Testis (tissue), 3 donors: ENCODE measurements around the gene MNT. TPM values are rescaled to one million over a fixed set of nuclear protein-coding genes. Genes with fewer than 3 reads are reported as not detected.

Source experiments
- DNase-seq: peaks from one replicate; pipeline ENCODE4 v3.0.0-alpha.2; 2019
- H3K27ac ChIP-seq, 2 donors: fragments of 200-600 bp; sonication (generic); one replicate each; pipeline ENCODE4 v1.5.1; 2019
- H3K27me3 ChIP-seq: fragments of 200-600 bp; sonication (generic); one replicate; pipeline ENCODE4 v1.5.1; 2019
- H3K36me3 ChIP-seq: fragments of 200-600 bp; sonication (generic); one replicate; pipeline ENCODE4 v1.5.1; 2017; ENCODE audit warnings: low read depth; ENCODE audit errors: missing control alignments
- H3K4me1 ChIP-seq: fragments of 200-600 bp; sonication (generic); one replicate; pipeline ENCODE4 v1.5.1; 2019
- H3K4me3 ChIP-seq, 2 donors: fragments of 200-600 bp; sonication (generic); one replicate each; pipeline ENCODE4 v1.5.1; 2017 to 2019
- H3K9me3 ChIP-seq: fragments of 200-600 bp; sonication (generic); one replicate; pipeline ENCODE4 v1.5.1; 2017
- POLR2A ChIP-seq: fragments of 450-650 bp; IDR thresholded peaks from one replicate; pipeline ENCODE4 v1.6.1; 2017; ENCODE audit warnings: antibody characterized with exemption, mild to moderate bottlenecking, moderate library complexity
- WGBS, 2 donors: methylation state at CpG; one replicate each; pipeline ENCODE4 v1.1.5; 2018; 5-methylcytosine and 5-hydroxymethylcytosine counted together
- intact Hi-C: fragments of 100-400 bp; cut with DNase I; formaldehyde crosslinking; loops from one replicate; pipeline ENCODE4 v1.15.1; 2023; ENCODE audit warnings: low total_unique reads
- polyA plus RNA-seq: library from polyadenylated mRNA; stranded (reverse); fragments of 350-450 nt; fragmentation: Illumina TruSeq; extraction: RNeasy Lipid Tissue Mini Kit (QIAGEN cat#74804); gene quantifications from one replicate; pipeline ENCODE4 v1.2.3, GENCODE V29; 2014; ENCODE audit warnings: low read depth, low replicate concordance; ENCODE audit not compliant: insufficient read depth
- total RNA-seq, 2 donors: library from RNA; depleted of rRNA; stranded (reverse); fragments of >200 nt; gene quantifications; one replicate each; pipeline ENCODE4 v1.2.3, GENCODE V29; 2016
- TF ChIP-seq, protein P1 (sequence below), 3 experiments: fragments of 450-650 bp in 2 of 3; fragments of 200-600 bp in 1 of 3; sonication (generic) in 1 of 3; IDR thresholded peaks; one replicate each; pipeline ENCODE4 v1.5.1; 2016 to 2019; ENCODE audit warnings: antibody characterized with exemption in 3 of 3, mild to moderate bottlenecking in 2 of 3, moderate library complexity in 1 of 3

Gene MNT
- total and polyA plus RNA-seq, 3 donors from 2014 or later: 27.9 to 67.7 (median 46.3) TPM

DNA sequence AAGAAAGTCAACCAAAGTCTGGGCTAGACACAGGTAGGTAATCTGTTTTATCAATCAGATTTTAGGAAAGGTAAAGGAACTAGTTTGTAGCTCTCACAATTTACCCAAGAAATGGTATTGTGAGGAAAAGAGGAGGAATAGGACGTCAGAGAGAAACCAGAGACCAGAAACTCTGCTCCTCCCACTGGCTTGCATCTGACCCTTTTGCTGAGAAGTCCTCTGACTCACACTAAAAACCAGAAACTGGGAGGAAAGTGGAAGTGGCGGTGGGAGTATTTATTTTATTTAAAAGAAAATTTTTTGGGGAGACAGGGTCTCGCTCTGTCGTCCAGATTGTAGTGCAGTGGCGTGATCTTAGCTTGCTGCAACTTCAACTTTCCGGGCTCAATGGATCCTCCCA is 38.0 kb upstream of the MNT start:
- Histone ChIP-seq H3K4me3 (no peak overlapping the region), H3K27ac (no peak overlapping the region), H3K9me3 (no peaks in the 10 kb centered on the region), H3K4me1 (peaks cover 13% of the 10 kb centered on the region), H3K36me3 (no peaks in the 10 kb centered on the region), H3K27me3 (no peaks in the 10 kb centered on the region)
- TF ChIP-seq, protein P1, sequence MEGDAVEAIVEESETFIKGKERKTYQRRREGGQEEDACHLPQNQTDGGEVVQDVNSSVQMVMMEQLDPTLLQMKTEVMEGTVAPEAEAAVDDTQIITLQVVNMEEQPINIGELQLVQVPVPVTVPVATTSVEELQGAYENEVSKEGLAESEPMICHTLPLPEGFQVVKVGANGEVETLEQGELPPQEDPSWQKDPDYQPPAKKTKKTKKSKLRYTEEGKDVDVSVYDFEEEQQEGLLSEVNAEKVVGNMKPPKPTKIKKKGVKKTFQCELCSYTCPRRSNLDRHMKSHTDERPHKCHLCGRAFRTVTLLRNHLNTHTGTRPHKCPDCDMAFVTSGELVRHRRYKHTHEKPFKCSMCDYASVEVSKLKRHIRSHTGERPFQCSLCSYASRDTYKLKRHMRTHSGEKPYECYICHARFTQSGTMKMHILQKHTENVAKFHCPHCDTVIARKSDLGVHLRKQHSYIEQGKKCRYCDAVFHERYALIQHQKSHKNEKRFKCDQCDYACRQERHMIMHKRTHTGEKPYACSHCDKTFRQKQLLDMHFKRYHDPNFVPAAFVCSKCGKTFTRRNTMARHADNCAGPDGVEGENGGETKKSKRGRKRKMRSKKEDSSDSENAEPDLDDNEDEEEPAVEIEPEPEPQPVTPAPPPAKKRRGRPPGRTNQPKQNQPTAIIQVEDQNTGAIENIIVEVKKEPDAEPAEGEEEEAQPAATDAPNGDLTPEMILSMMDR (IDR thresholded peaks at IDR 0.05): no peak
- TF ChIP-seq POLR2A: no peak
- intact Hi-C loops: no loop called here
- 90 to 95% methylated on average over 6 of the region's 6 CpGs for WGBS, 2 donors
- no peak for DNase-seq

DNA sequence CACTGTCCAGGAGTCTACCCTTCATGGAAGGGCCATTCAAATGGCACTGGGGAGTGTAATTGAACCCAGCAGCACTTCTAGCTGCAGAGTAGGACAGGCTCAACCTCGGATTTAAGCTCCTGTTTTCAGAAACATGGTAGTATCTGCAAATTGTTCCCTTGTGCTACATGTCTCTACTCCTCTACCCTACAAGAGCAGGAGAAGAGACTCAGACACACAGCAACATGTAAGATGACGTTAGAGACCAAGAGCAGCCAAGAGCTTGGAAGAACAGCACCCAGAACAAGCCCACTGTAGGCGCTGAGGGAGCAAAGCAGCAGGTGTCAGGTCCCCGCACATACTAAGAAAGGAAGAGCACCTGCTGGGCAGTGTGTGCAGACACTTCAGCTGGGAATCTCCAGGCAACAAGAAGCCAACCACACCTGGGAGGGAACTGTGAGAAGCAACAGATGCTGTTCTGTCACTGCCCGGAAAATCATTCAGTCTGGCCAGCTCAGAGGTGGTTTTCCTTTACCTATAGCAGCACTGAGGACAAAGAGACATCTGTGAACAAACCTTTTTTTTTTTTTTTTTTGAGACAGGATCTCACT is 35.6 kb upstream of the MNT start:
- peaks cover 13% of the 10 kb centered on the region for H3K4me1 ChIP-seq
- 78 to 86% methylated on average over 5 of the region's 5 CpGs for WGBS, 2 donors
- H3K27ac ChIP-seq: no peak overlapping the region
- H3K4me3 ChIP-seq: no peak overlapping the region
- no peaks in the 10 kb centered on the region for H3K36me3 ChIP-seq
- H3K9me3 ChIP-seq: no peaks in the 10 kb centered on the region
- DNase-seq: no peak
- intact Hi-C loops: no loop called here
- no peaks in the 10 kb centered on the region for H3K27me3 ChIP-seq
- TF ChIP-seq POLR2A: no peak
- TF ChIP-seq, protein P1 (IDR thresholded peaks at IDR 0.05): no peak

DNA sequence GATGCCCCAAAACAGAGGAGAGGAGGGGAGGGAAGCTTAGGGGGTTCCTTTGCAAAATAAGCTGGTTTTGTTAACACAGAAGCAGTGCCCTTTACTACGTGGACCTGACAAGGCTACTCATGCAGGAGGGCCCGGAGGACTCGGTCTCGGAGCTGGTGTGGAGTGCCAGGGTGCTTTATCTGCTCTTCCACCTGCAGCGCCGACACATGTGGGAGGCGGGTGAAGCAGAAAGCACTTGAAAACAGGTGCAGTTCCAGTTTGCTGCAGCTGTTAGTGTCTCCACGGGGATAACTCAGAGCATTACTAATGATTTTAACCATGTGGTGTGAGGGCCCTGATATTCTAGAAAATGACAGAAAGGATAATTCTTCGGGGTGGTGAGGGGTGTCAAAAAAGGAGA is 35.0 kb upstream of the MNT start:
- 60 to 74% methylated on average over 9 of the region's 9 CpGs for WGBS, 2 donors
- peaks cover 13% of the 10 kb centered on the region for H3K4me1 ChIP-seq
- H3K27ac ChIP-seq: no peak overlapping the region
- H3K36me3 ChIP-seq: no peaks in the 10 kb centered on the region
- DNase-seq: no peak
- intact Hi-C loops: no loop called here
- no peak overlapping the region for H3K4me3 ChIP-seq
- TF ChIP-seq, protein P1 (IDR thresholded peaks at IDR 0.05): no peak
- TF ChIP-seq POLR2A: no peak
- no peaks in the 10 kb centered on the region for H3K9me3 ChIP-seq
- H3K27me3 ChIP-seq: no peaks in the 10 kb centered on the region

DNA sequence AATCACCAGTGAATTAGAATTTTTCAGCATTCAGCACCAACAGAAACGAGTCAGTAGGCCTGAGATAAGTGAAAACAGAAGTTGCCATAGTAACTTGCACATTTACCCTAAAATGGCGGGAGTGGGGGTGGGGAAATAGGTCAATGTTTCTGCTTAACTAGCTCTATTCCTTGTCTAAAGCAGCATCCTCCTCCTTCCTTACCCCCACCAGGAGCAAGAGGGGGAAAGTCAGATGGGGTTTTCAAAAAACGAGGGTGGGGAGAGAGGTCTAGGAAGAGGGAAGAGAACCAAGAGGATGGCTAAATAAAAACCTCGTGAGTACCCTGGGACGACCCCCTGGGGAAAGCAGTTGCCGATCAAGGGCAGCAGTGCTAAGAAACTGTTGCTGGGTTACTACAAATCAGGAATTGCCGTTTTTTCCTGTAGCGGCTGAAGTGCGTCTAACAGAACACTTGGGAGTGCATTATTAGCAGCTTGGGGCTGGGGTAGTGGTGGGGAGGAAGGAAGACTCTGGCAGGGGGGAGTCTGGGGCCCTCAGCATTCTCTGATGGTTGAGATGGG is 34.4 kb upstream of the MNT start:
- WGBS, 2 donors: 48 to 63% methylated on average over 9 of the region's 9 CpGs
- Histone ChIP-seq H3K4me3 (no peak overlapping the region), H3K9me3 (no peaks in the 10 kb centered on the region), H3K27ac (no peak overlapping the region), H3K27me3 (no peaks in the 10 kb centered on the region), H3K36me3 (no peaks in the 10 kb centered on the region), H3K4me1 (peaks cover 13% of the 10 kb centered on the region)
- intact Hi-C loops: no loop called here
- DNase-seq: no peak
- TF ChIP-seq POLR2A: no peak
- TF ChIP-seq, protein P1 (IDR thresholded peaks at IDR 0.05): no peak

DNA sequence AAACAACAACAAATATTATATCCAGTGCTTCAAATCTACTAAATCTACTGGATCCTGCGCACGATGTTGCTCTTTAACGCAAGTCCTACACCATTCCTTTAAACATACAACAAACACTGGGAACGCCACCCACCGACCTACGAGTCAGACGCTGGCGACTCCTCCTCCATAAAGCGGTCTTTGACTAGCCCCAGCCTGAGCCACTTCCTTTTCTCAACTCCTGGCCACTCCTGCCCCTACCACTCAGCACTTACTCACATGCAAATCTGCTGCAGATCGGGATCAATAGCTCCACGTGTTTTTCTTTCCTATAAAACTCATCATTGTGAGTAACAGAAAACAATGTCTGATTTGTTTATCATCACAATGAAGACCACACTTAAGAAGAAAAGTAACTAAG is 32.8 kb upstream of the MNT start:
- Histone ChIP-seq H3K4me3 (no peak overlapping the region), H3K4me1 (peaks cover 13% of the 10 kb centered on the region), H3K27ac (no peak overlapping the region), H3K36me3 (no peaks in the 10 kb centered on the region), H3K9me3 (no peaks in the 10 kb centered on the region), H3K27me3 (no peaks in the 10 kb centered on the region)
- 90 to 91% methylated on average over 11 of the region's 11 CpGs for WGBS, 2 donors
- intact Hi-C loops: no loop called here
- TF ChIP-seq, protein P1 (IDR thresholded peaks at IDR 0.05): no peak
- TF ChIP-seq POLR2A: no peak
- no peak for DNase-seq
